Ammon's horn (tissue), 1 donor: ENCODE measurements around the gene GPR68.
"Not testable (repeated sequence)": the region's sequence is repeated elsewhere in the genome, so short reads cannot be mapped to it uniquely, and the experiment has no call there.

Experiments
- DNase-seq: peaks from one replicate; pipeline ENCODE4 v3.0.0-alpha.2; 2016; ENCODE audit warnings: low spot score

GPR68 gene

DNA sequence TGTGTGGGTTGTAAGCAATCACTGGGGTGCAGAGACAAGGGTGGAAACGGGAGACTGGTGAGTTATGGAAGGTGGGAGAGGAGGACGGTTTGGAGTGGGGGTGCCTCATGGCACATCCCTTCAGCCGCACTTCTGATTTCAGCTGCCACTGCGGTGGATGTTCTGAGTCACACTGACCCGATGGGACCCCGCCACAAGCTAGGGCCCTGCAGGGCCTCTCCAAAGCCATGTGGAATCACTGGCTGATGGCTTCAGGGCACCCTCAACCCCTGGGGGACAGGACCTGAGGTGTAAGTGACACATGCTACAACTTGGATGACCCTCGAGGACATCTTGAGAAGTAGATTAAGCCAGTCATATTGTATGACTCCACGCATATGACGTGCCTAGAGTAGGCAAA lies 53.7 kb downstream of the GPR68 start:
- no peak for DNase-seq

DNA sequence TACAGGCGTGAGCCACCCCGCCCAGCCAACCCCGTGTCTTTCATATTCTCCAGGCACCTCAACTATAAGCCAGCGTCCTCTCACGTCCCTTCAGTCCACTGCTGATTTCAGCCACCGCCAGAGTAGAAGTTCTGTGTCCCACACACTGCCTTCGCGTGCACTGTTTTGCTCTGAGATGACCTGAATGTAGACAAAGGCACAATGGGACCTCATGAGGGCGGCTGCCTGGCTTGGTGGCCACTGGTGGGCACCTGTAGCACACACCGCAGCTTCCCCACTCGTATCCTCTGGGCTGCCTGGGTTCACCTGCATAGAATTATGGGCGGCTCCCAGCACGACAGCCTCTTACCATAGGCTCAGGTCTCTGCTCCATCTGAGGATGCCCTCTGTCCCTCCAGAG lies 57.2 kb downstream of the GPR68 start:
- no peak for DNase-seq

DNA sequence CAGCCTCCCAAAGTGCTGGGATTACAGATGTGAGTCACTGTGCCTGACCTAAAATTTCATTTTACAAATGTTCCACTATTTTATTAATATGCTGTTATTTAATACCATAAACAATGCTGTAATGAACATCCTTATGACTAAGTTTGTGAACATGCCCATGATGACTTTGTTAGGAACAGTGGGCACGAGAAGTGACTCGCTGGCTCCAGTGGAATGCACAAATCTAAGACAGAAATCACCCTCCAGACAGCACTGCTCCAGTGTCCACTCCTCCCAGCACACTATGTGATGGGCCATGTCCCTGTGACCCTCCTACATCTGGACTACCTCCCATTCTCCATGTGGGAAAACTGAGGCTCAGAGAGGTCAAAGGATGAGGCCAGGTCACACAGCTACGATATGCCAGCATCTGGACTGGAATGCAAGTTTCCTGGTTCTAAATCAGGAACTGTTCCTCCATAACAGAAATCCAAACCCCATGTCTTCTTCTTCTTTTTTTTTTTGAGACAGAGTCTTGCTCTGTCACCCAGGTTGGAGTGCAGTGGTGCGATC lies 57.9 kb downstream of the GPR68 start:
- no peak for DNase-seq

DNA sequence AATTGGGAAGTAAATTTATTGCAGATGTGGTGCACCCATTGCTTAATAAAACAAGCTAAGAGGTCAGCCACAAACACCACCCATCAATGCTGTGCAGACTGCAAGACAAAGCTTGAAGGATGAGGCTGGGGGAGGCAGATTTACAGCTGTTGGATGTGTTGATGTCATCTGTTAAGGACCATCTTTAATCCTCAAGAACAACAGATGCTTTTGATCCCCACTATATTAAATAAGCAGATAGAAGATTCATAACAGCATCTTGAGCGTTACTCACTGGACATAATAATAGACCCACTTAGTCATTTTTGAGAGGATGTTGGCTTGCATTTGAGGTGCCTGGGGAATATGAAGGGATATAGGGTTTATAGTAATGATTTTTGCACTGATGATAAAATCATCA lies 58.8 kb downstream of the GPR68 start:
- DNase-seq = no peak

DNA sequence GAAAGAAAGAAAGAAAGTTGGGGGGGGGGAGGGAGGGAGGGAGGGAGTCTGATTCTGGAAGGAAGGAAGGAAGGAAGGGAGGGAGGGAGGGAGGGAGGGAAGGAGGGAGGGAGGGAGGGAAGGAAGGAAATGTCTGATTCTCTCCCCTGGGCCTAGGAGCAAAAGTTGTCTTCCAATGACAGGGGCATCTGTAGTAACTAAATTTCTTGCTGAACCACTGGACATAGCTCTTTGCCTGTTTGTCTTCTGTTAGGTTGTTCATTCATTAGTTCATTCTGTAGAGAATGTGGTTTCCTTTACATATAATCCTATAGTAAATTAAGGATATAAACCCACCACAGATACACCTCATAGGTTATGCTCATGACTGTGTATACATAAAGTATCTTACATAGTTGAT lies 59.9 kb downstream of the GPR68 start:
- DNase-seq = no peak

DNA sequence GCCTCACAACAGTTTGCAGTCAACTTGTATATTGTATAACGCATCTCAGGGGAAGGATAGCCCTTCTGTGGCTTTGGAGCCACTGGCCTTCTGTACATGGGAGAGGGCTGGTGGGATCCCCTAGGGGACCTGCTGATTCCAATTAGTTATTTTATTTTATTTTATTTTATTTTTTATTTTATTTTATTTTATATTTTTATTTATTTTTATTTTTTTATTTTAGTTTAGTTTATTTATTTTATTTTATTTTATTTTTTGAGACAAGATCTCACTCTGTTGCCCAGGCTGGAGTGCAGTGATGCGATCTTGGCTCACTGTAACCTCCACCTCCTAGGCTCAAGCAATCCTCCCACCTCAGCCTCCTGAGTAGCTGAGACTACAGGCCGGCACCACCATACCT lies 61.8 kb downstream of the GPR68 start:
- DNase-seq = not testable (repeated sequence)
